Fibroblast of skin of back (primary cell): Measurements from ENCODE around the gene GUSB.
"Not testable (repeated sequence)": the region's sequence is repeated elsewhere in the genome, so short reads cannot be mapped to it uniquely, and the experiment has no call there.

Experiments
- DNase-seq: peaks from one replicate; pipeline ENCODE4 v3.0.0-alpha.2; 2013

The GUSB gene

DNA sequence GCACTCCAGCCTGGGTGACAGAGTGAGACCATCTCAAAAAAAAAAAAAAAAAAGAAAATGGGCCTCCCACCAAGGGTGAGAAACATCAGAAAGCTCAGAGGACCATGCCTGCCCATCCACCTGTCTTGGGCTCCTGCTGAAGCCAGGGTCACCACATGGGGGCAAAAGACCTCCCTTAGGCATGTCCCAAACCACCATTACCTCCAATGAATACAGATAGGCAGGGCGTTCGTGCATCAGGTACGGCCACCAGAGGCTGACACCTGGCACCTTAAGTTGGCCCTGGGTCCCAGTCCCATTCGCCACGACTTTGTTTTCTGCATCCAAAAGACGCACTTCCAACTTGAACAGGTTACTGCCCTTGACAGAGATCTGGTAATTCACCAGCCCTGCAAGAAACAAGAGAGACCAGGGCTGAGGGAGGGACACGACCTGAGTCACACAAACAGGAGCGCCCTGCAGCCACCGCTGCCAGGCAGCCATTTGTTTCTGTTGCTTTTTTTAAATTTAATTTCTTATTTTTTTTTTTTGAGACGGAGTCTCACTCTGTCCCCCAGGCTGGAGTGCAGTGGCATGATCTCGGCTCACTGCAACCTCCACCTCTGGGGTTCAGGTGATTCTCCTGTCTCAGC lies 6.1 kb downstream of the GUSB start:
- no peak for DNase-seq

DNA sequence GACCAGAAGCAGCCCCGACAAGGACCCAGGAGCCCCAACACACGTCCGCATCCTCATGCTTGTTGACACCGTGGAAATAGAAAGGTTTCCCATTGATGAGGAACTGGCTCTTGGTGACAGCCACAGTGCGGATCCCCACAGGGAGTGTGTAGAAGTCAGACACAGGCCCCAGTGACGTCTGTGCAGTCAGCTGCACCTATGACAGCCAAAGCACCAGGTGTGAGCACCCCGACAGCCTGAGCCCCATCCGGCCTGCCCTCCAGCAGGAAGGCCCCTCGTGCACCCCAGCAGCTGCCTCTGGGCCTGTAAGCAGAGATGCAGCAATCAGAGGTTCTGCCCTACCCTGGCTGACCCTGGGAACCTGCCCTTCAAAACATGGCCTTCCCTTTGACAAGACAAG lies 7.1 kb downstream of the GUSB start:
- DNase-seq: no peak

DNA sequence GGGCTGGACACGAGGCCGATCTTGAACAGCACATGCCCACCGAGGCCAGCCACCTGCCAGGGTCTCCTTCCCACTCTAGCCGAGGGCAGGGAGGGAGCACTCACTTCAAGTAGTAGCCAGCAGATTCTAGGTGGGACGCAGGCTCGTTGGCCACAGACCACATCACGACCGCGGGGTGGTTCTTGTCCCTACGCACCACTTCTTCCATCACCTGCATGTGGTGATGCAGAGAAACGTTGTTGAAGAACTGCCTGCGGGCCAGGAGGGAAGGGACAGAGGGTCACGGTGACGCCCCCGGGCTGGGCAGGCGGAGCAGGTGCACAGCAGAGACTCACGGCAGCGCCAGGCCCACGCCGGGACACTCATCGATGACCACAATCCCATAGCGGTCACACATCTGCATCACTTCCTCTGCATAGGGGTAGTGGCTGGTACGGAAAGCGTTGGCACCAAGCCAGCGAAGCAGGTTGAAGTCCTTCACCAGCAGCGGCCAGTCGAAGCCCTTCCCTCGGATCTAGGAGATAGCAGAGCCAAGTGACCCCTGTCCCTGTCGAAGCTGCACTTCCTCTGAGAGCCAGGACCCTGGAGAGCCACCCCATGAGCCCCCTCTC lies 7.7 kb downstream of the GUSB start:
- no peak for DNase-seq

DNA sequence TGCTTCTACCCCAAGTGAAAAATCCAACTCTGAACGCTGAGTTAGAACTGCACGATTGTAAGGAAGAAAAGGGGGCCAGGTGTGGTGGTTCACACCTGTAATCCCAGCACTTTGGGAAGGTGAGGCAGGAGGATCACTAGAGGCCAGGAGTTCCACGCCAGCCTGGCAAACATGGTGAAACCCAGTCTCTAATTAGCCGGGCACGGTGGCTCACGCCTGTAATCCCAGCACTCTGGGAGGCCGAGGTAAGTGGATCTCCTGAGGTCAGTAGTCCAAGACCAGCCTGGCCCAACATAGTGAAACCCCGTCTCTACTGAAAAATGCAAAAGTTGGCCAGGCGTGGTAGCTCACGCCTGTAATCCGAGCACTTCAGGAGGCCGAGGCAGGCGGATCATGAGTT lies 9.0 kb downstream of the GUSB start:
- no peak for DNase-seq

DNA sequence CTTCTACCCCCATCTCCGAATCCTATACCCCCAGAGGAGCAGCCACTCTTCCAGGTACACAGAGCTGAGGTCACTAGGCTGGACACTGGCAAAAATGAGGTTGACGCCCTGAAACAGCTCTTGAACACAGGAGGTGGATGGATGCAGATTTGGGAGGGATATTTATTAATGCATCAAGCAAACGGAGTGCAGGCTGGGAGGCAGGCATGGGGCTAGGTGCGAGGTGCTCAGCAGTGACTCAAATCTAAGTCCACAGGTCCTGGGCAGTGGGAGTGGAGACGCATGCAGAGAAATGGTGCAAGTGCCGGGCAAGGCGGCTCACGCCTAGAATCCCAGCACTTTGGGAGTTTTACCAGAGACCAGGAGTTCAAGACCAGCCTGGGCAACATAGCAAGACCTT lies 11.0 kb downstream of the GUSB start:
- DNase-seq: no peak

DNA sequence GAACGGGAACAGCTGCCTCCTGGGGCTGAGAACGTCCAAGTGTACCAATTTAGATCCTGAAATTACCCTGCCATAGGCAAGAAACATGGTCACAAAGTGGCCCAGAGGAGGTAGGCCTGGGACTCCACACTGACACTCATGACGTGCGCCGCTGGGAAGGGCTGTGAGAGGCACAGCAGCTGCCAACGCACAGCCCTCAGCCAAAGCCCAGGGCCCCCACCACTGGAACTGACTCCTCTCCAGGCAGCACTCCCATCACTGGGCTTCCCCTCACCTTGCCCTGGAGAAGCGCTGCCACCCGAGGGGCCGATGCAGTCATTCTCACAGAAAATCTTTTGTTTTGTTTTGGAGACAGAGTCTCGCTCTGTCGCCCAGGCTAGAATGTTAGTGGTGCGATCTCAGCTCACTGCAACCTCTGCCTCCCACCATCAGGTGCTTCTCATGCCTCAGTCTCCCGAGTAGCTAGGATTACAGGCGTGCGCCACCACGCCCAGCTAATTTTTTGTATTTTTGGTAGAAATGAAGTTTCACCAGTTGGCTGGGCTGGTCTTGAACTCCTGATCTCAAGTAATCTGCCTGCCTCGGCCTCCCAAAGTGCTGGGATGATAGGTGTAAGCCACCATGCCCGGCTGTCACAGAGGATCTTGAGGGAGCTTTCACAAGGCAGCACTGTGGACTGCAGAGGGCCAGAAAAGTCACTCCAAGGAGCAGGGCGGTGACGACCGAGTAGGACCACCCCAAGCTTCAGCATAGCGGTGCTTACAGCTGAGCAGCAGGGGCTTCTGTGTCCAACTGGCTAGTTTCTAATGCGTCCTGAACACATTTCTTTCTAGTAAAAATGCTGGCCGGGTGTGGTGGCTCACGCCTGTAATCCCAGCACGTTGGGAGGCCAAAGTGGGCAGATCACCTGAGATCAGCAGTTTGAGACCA lies 13.5 kb downstream of the GUSB start:
- DNase-seq: no peak

DNA sequence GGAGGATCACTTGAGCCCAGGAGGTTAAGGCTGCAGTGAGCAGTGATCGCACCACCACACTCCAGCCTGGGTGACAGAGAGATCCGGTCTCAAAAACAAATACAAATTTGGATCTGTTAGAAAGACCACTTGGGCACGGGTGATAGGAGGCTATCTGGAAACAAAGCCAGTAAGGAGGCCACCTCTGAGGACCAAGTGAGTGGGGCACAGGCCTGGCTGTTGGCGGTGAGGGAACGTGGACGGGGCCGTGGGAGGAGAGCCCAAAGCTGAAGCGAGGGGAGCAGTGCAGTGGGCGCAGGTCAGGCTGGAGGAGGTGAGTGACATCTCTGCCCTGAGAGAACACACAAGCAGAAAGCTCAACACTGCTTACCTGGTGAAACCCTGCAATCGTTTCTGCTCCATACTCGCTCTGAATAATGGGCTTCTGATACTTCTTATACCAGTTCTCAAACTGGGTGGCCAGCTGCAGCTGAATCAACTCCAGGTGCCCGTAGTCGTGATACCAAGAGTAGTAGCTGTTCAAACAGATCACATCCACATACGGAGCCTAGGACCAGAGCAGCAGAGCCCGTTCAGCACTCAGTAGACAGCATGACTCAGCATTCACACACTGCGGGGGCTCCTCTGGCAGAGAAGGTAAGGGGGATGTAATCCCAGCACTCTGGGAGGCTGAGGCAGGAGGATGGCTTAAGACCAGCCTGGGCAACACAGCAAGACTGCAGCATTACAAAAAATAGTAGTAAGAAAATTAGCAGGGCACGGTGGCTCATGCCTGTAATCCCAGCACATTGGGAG lies 14.5 kb downstream of the GUSB start:
- no peak for DNase-seq

DNA sequence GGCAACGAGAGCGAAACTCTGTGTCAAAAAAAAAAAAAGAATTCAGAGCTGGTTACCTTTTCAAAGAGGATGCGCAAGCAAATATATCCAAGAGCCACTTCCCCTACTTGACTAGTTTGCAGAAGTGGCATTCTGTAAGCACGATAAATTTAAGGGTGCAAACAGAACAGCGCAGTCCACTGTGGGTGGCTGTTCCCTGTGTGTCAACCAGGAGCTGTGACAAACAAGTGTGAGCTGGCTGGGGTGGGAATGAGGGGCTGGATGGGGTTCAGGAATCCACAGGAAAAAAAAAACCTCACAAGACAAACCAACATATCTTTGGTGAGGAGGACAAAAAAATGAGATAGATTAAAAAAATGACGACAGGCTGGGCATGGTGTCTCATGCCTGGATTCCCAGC lies 15.9 kb downstream of the GUSB start:
- no peak for DNase-seq

DNA sequence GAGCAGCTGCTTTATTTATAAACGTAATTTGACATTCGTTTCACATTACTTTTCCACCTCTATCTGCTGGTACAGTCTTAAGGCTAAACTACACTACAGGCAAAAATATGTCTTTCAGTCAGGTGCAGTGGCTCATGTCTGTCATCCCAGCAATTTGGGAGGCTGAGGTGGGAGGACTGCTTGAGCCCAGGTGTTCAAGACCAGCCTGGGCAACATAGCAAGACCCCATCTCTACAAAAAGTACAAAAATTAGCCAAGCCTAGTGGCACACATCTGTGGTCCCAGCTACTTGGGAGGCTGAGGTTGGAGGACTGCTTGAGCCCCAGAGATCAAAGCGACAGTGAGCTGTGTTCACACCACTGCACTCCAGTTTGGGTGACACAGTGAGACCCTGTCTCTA lies 17.3 kb downstream of the GUSB start:
- DNase-seq: not testable (repeated sequence)

DNA sequence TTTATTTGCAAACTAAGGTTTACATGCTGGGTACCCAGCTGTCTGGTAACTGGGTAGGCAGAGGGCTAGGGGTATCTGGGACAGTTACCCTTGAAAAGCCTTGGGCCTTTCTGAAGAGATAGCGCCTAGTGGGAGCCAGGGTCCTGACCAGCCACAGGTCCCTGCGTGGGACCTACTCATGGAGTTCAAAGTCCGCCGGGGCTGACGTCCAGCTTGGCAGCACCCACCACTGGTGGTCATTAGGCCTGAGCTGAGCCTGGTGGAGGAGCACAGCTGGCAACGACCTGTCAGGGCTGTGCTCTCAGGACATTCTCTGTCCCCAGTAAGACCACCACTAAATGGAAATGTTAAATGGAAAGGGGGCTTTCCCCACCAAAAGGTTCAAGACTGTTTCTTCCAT lies 20.0 kb downstream of the GUSB start:
- no peak for DNase-seq

DNA sequence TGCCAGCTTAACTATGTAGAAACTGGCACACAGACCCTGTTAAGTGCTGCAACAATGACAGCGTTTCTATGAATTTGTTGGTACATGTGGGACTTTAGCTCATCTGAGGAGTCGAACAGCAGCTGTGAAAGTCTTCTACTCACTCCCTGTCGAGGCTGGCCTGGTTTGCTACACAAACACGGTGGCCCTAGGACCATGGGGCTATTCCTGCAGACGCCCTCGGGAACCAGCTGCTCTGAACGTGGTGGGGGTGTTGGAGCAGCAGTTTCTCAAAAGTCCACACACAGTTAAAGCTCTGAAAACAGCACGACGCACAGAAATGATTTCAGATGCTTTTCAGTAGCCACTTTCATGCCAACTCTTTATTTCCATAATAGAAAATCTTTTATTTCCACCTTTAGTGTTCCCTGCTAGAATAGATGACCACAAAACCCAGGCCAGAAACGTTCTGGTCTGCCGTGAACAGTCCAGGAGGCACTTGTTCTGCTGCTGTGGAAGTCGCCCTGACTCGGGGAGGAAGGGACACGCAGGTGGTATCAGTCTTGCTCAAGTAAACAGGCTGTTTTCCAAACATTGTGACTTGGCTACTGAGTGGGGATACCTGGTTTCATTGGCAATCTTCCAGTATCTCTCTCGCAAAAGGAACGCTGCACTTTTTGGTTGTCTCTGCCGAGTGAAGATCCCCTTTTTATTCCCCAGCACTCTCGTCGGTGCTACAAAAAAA lies 21.5 kb downstream of the GUSB start:
- DNase-seq: no peak

DNA sequence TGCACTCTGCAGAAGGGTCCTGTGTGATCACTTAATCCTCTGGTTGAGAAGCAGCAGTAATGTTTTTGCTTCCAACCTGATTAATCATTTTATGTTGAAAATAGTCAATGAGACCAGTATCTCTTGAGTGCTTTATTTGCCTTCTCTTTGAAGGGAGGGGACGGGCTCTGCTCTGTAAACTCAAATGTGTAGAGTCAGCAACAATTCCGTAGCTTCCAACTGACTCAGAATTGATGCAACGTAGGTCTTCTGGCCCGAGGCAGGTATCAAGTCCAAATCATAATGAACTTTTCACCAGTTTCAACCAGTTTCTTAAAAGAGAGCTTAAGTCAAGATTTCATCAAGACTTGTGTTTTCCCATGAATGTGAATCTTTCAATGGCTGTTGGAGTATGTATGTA lies 26.3 kb downstream of the GUSB start:
- DNase-seq: no peak

DNA sequence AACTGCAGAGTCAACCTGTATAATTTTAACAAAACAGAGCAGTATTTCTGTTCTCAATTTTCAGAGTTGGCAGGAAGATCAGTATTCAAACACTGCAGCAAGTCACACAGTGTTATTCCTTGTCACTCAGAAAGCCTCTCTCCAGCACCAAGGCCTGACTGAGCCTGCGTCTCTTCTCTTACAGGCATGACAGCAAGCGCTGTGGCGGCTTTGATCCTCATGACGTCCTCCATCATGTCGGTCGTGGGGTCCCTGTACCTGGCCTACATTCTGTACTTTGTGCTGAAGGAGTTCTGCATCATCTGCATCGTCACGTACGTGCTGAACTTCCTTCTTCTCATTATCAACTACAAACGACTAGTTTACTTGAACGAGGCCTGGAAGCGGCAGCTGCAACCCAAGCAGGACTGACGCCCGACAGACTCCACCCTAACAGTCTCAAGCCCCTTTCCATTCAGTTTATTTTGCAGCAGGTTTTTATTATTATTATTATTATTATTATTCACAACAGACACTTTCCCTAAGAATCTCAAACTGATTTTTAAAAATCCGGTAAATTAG lies 28.0 kb downstream of the GUSB start:
- no peak for DNase-seq

DNA sequence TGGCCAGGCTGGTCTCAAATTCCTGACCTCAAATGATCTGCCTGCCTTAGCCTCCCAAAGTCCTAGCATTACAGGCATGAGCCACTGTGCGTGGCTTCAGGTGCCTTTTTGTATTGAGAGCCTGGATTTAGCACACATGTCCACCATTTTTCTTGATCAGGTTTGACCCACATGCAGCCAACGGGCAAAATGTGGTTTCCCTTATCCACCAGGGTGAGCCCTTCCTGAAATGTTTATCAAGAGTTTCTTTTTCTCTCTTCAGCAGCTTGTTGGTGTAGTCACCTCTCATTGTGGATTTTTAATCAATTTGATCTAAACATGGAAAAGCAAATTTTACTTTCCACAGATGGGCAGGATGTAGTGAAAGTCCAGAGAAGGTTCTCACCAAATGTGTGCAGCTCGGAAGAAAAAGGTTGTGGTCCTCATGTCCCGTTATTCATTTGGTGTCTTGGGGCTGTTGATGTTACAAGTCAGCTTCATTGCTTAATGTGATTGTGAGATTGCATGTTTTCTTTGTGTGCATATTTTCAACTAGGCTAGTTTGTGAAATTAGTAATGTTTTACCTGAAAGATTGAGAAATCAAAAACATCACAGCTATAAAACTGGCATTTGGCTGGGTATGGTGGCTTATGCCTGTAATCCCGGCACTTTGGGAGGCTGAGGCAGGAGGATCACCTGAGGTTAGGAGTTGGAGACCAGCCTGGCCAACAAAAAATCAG lies 28.9 kb downstream of the GUSB start:
- no peak for DNase-seq

DNA sequence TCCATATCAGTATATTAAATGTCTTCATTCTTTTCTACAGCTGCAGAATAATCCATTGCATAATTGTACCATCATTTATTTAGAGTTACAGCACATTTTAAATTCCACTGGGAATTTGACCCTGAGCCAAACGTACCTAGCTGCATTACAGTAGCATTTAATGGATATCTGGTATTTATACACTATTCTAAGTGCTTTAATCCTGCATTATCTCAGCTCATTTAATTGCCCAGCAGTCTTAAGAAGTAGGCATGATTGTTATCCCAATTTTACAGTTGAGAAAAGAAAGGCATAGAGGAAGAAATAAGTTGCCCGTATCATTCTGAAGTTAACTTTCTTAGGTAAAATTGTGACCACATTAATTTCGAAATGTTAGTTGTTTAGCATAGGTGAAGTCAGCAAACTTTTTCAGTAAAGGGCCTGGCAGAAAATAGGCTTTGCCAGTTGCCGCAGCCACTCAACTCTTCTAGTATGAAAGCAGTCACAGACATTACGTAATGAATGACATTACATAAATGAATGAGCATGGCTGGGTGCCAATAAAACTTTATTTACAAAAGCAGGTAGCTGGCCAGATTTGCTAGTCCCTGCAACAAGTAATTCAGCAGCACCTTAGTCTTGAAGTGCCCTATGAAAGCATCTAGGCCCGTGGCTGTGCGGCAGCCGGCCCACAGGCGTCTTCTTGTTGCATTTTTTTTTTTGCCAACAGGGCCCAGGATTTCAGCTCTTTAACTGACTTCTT lies 30.0 kb downstream of the GUSB start:
- no peak for DNase-seq

DNA sequence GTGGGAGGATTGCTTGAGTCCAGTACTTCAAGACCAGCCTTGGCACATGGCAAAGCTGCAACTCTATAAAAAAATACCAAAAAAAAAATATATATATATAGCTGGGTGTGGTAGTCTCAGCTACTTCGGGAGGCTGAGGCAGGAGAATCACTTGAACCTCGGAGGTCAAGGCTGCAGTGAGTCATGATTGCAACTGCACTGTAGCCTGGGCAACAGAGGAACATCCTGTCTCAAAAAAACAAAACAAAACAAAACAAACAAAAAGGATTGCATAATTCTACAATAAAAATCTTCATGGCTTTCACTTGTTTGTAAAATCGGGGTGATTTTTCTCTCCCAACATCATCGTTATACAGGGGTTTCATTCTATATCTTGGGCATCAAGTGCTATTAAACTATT lies 35.1 kb downstream of the GUSB start:
- DNase-seq: peak; percentile 20

DNA sequence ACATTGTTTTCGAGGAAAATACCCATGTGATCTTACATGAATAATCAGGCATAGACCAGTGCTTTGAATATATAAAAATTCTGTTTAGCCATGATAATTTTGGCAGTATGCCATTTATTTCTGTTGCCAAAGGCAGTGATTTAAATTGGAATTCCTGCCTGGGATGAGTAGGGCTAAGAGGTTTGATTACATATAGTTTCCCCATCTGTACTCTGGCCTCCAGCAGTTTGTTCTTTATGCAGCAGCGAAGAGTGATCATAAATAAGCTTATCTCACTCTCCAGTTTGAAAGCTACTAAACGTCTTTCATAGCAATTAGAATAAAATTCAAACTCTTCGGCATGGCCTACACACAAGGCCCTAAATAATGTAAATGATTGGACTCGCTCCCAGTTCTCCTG lies 36.2 kb downstream of the GUSB start:
- DNase-seq: not testable (repeated sequence)

DNA sequence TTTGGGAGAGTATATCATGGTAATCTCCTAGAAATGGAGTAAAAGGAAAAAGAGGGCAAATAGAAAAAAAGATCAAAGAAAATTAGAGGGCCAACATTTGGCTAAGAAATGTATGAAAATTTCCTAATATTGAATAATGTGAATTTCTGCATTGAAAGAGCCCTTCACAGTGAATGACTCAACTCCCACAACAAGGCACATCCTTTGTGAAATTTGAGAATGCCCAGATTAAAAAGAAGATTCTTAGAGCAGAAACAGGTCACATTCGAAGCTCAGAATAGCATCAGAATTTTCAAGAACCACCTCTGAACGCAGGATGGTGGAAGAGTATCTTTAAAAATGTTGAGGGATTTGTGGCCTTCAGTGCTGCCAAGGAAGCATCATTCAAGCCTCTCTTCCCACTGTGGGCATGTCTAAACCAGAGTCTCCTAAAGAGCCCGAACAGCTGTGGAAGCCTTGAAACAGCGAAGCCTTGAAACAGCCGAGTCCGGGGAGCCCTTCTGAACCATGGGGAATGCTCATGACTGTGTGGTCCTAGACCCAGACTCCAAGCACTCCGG lies 43.6 kb downstream of the GUSB start:
- DNase-seq: no peak

DNA sequence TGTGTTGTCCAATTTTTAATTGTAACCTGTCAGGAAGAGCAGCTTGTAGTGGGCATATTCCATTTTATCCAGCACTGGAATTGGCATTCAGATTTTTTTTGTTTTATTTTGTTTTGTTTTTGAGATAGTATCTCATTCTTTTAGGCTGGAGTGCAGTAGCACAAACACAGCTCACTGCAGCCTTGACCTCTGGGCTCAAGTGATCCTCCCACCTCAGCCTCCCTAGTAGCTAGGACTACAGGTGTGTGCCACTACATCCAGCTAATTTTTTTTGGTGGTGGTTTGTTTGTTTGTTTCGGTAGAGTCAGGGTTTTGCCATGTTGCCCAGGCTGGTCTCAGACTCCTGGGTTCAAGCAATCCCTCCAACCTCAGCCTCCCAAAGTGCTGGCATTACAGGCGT lies 44.7 kb downstream of the GUSB start:
- no peak for DNase-seq

DNA sequence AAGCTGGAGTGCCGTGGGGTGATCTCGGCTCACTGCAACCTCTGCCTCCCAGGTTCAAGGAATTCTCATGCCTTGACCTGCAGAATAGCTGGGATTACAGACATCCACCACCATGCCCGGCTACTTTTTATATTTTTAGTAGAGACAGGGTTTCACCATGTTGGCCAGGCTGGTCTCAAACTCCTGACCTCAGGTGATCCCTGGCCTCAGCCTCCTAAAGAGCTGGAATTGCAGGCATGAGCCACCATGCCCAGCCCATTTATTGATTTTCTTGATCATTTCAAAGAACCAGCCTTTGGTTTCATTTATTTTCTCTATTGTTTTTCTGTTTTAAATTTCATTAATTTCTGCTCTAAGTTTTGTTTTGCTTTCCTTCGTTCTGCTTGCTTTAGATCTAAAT lies 50.3 kb downstream of the GUSB start:
- DNase-seq: no peak
